Caki2 (cell line): ENCODE data around the gene JAK3. TPM values are rescaled to one million over a fixed set of nuclear protein-coding genes. Genes with fewer than 3 reads are reported as not detected.

ENCODE experiments used
- DNase-seq: peaks from one replicate; pipeline ENCODE4 v3.0.0-alpha.2; 2015; ENCODE audit warnings: low read depth
- in situ Hi-C: cut with HindIII; loops from 2 replicates; pipeline ENCODE4 v1.10.0; 2016; ENCODE audit warnings: low sequenced_read_pairs, low pct_unique_long_range_greater_than_20kb, mixed read lengths
- total RNA-seq: library from RNA; depleted of rRNA; stranded (reverse); fragments of >200 nt; shearing (Covaris generic); gene quantifications from 2 replicates; pipeline ENCODE4 v1.2.3, GENCODE V29; 2014; ENCODE audit warnings: low replicate concordance

JAK3 gene
- total RNA-seq, 1 experiment from 2014 or later: 2.5 TPM

- in situ Hi-C loops: no loop called here
- no peak for DNase-seq
Measured at GRCh38 chr19:17868669-17869068, 20.9 kb upstream of the JAK3 start.

- DNase-seq: no peak
- in situ Hi-C loops: no loop called here
Measured at GRCh38 chr19:17866964-17867486, 19.2 kb upstream of the JAK3 start.

GRCh38 chr19:17866312-17866963, 18.7 kb upstream of the JAK3 start:
- DNase-seq: no peak
- in situ Hi-C loops: no loop called here

GRCh38 chr19:17865364-17866311, 17.9 kb upstream of the JAK3 start:
- in situ Hi-C loops: no loop called here
- peak; percentile 28 for DNase-seq

- DNase-seq: no peak
- in situ Hi-C loops: no loop called here
Measured at GRCh38 chr19:17863520-17864182, 15.9 kb upstream of the JAK3 start.

GRCh38 chr19:17862711-17863519, 15.1 kb upstream of the JAK3 start:
- in situ Hi-C loops: no loop called here

GRCh38 chr19:17861542-17862402, 14.0 kb upstream of the JAK3 start:
- in situ Hi-C loops: no loop called here

More at GRCh38 chr19:17862711-17863519, 15.1 kb upstream of the JAK3 start:
- no peak for DNase-seq

GRCh38 chr19:17860993-17861360, 13.2 kb upstream of the JAK3 start:
- DNase-seq: no peak
- in situ Hi-C loops: no loop called here

More at GRCh38 chr19:17861542-17862402, 14.0 kb upstream of the JAK3 start:
- no peak for DNase-seq

- in situ Hi-C loops: no loop called here
- DNase-seq: no peak
Measured at GRCh38 chr19:17860331-17860992, 12.7 kb upstream of the JAK3 start.

GRCh38 chr19:17859533-17860330, 11.9 kb upstream of the JAK3 start, which contains the start of gene RPL18A:
RPL18A (plus strand) TSS chr19:17859910; CDS start chr19:17859957, 47 bp downstream.
- peak; percentile 99 for DNase-seq
- in situ Hi-C loops: no loop called here

GRCh38 chr19:17855280-17856152, 7.7 kb upstream of the JAK3 start:
- DNase-seq: peak; percentile 61
- in situ Hi-C loops: no loop called here

GRCh38 chr19:17854061-17854460, 6.3 kb upstream of the JAK3 start:
- in situ Hi-C loops: no loop called here
- DNase-seq: no peak

GRCh38 chr19:17848595-17849292, 962 bp upstream of the JAK3 start:
- DNase-seq: no peak
- in situ Hi-C loops: no loop called here

GRCh38 chr19:17846146-17846545, 1.6 kb downstream of the JAK3 start:
- in situ Hi-C loops: no loop called here
- no peak for DNase-seq
